GM12892 (cell line): ENCODE data around the gene NGDN.

Source experiments
- POLR2A ChIP-seq: IDR thresholded peaks from 2 replicates; pipeline ENCODE4 v1.6.1; 2011; ENCODE audit warnings: low read depth, low read length, control low read depth
- POLR2AphosphoS5 ChIP-seq: IDR thresholded peaks from 2 replicates; pipeline ENCODE4 v1.6.1; 2011; ENCODE audit warnings: low read depth, low read length, control low read depth
- TAF1 ChIP-seq: IDR thresholded peaks from 2 replicates; pipeline ENCODE4 v1.6.1; 2011; ENCODE audit warnings: low read depth, mild to moderate bottlenecking, control low read depth, low read length, borderline replicate concordance

- TF ChIP-seq POLR2A: no peak
- no peak for TF ChIP-seq POLR2AphosphoS5
- no peak for TF ChIP-seq TAF1
Observed at GRCh38 chr14:23441076-23441475, 28.4 kb upstream of the NGDN start.
